ENCODE results near the gene MYPN. TPM values are rescaled to one million over a fixed set of nuclear protein-coding genes. Genes with fewer than 3 reads are reported as not detected.

The MYPN gene
- total RNA-seq, 1 experiment from 2014 or later, result 0.40 TPM

DNA sequence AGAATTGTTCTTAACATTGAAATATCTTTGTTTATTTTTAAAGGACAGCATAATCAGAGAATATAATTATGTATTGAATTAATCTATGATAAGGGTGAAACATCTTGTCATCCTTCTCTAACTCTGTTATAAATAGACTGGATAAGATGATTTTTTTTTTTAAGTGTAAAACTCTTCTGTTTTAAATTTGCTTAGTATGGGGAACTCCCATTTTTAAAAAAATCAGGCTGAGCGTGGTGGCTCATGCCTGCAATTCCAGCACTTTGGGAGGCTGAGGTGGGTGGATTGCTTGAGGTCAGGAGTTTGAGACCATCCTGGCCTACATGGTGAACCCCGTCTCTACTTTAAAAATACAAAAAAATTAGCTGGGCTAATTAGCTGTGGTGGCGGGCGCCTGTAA is 24.8 kb upstream of the MYPN start:
- H3K4me1 ChIP-seq, result peaks cover 8% of the 10 kb centered on the region
- H3K9me3 ChIP-seq (replicated peaks), result no peaks in the 10 kb centered on the region
- no peak for DNase-seq
- H3K4me3 ChIP-seq, result no peak overlapping the region
- H3K36me3 ChIP-seq, result no peaks in the 10 kb centered on the region
- no peaks in the 10 kb centered on the region for H3K27me3 ChIP-seq
- no peak overlapping the region for H3K27ac ChIP-seq

DNA sequence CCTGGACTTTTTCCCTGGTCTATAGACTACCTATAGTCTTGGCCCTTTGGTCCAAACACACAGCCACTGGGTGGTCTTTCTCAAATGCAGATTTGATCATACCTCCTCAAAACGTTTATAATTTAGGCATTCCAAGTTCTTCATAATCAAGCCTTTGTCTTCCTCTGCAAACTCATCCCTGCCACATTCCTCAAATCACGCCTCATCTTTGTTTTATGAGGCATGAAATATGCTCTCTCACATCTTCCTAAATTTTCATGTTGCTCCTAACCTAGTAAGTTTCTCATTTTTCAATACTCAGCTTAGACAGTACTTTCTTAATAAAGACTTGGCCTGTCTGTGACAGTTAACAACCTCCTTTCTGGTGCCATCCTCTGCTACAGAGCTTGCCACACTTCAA is 23.3 kb upstream of the MYPN start:
- no peaks in the 10 kb centered on the region for H3K9me3 ChIP-seq (replicated peaks)
- no peaks in the 10 kb centered on the region for H3K36me3 ChIP-seq
- no peak overlapping the region for H3K4me3 ChIP-seq
- no peak overlapping the region for H3K27ac ChIP-seq
- H3K4me1 ChIP-seq, result peaks cover 8% of the 10 kb centered on the region
- no peak for DNase-seq
- H3K27me3 ChIP-seq, result no peaks in the 10 kb centered on the region

DNA sequence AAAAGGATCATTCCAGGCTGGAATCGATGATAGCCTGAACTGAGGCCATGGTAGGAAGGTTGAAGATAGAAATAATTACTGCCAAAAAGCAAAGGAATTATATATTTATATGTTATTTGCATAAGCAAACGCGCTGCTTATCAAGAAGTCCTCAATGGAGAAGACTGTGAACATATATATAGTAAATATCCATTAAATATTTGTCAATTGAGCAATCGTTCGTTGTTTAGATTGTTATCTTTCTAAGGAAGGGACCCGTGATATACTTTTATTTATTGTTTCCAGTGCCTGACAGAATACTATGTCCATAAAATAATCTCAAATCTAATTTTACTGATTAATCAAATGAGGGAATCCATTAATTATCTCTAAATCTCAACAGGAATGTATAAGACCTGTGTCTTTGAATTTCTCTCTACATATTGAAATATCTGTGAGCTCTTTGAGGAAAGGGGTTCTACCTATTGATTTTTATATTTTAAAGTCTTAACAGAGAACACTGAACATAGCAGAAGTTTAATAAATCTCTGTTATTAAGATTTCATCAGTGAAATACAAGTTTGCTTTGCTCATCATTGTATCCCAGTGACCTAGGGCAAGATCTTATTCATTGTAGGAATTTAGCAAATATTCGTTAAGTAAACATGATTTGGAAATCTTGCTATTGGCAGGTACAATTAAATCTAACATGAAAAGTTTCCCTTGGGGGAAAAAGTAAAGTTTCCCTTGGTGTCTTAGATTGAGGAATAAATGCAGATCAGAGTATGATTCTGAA is 22.2 kb upstream of the MYPN start:
- H3K9me3 ChIP-seq (replicated peaks), result no peaks in the 10 kb centered on the region
- no peak overlapping the region for H3K4me3 ChIP-seq
- no peaks in the 10 kb centered on the region for H3K36me3 ChIP-seq
- no peaks in the 10 kb centered on the region for H3K27me3 ChIP-seq
- peaks cover 8% of the 10 kb centered on the region for H3K4me1 ChIP-seq
- no peak for DNase-seq
- no peak overlapping the region for H3K27ac ChIP-seq

DNA sequence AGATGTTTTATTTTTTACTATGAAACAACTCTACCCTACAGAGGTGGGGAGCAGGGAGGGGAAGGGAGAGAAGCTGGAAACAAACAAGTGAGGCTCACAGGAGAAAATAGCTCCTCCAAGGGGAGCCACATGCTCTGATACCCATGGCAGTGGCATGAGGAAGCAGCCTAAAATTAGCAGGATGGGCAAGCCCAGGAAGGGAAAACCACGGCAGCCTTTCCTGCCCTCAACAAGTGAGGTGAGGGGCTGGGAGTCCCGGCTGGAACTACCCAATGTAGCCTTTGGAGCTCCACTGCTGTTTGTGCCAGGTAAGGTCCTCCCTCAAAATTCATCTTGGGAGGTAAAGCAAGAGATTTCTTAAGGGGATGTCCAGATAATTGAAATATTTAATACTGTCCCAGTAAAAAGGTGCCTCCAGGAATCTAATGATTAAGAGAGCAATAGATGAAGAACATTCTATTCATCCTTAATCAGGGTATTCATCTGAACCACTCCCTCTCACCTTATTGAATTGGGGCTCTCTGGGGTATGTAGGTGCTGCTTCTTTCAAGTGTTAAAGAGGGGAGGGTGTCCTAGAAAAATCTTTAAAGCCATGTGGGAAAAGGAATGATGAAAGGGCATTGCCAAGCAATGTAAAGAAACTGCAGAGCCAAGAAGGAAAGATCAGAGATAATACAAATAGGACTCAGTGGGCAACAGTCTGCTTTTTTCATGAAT is 21.4 kb upstream of the MYPN start:
- H3K27me3 ChIP-seq, result no peaks in the 10 kb centered on the region
- H3K4me3 ChIP-seq, result no peak overlapping the region
- no peak overlapping the region for H3K27ac ChIP-seq
- H3K36me3 ChIP-seq, result no peaks in the 10 kb centered on the region
- H3K9me3 ChIP-seq (replicated peaks), result no peaks in the 10 kb centered on the region
- H3K4me1 ChIP-seq, result peaks cover 8% of the 10 kb centered on the region
- no peak for DNase-seq

DNA sequence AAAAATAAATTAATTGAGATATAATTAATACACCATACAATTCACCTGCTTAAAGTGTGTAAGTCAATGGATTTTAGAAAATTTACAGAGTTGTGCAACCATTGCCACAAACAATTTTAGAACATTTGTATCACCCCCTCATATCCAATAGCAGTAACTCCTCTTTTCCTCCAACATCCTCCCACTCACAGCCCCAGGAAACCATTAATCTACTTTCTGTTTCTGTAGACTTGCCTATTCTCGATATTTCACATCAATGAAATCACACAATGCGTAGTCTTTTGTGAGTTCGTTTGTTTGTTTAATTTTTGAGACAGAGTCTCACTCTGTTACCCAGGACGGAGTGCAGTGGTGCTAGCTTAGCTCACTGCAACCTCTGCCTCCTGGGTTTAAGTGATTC is 20.5 kb upstream of the MYPN start:
- Histone ChIP-seq H3K27me3 (no peaks in the 10 kb centered on the region), H3K4me3 (no peak overlapping the region), H3K9me3 (replicated peaks) (no peaks in the 10 kb centered on the region), H3K27ac (no peak overlapping the region), H3K4me1 (peaks cover 9% of the 10 kb centered on the region), H3K36me3 (no peaks in the 10 kb centered on the region)
- DNase-seq, result no peak

DNA sequence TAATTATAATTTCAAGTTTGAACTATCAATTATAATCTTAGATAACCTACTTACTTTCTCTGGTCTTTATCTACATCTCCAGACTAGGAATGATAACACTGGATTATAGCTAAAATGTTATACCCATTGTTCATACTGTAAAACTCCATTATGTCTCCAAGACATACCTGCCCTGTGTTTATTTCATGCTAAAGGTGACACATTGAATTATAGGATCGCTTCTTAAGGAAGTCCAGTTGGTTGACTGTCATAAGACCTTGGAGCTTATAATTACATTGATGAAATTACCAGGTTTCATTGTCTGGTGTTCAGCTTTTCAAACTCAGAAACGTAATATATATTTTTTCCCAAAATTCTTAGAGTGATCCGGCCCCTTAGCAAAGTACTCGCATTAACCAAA is 18.7 kb upstream of the MYPN start:
- H3K27me3 ChIP-seq, result no peaks in the 10 kb centered on the region
- no peak overlapping the region for H3K4me3 ChIP-seq
- DNase-seq, result no peak
- no peaks in the 10 kb centered on the region for H3K36me3 ChIP-seq
- H3K9me3 ChIP-seq (replicated peaks), result no peaks in the 10 kb centered on the region
- peaks cover 10% of the 10 kb centered on the region for H3K4me1 ChIP-seq
- no peak overlapping the region for H3K27ac ChIP-seq

DNA sequence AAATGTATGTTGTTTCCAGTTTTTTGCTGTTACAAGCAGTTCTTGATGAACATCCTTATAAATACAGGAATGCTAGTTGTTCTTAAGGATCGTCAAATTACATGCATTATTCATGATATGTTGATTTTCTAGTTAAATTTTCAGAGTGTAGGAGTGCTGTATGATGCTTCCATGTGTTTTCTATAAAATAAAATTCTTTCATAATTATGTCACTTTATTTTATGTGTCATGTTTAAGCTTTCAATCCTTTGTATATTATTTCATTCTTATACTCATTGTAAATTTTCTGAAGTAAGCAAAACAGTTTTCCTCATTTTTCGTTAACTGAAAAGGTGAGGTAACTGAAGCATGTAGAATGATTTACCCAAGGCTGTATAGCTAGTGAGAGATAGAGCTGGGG is 16.8 kb upstream of the MYPN start:
- H3K27me3 ChIP-seq, result no peaks in the 10 kb centered on the region
- 0 out of 2 replicates have a peak, but pooled peaks cover 7% of the 10 kb centered on the region for H3K4me1 ChIP-seq
- H3K36me3 ChIP-seq, result no peaks in the 10 kb centered on the region
- no peak overlapping the region for H3K27ac ChIP-seq
- no peak for DNase-seq
- H3K9me3 ChIP-seq (replicated peaks), result no peaks in the 10 kb centered on the region
- H3K4me3 ChIP-seq, result no peak overlapping the region

DNA sequence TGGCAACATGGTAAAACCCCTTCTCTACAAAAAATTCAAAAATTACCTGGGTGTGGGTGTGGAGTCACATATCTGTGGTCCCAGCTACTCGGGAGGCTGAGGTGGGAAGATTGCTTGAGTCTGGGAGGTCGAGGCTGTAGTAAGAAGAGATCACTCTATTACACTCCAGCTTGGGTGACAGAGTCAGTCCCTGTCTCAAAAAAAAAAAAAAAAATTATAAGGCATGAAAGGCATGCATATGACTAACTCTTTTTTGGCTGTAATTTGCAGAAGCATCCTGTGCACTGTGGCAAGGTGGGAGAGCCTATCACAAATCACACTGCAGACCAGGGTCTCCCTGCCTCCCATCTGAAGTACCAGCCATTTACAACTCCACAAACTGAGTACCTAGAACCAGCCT is 14.1 kb upstream of the MYPN start:
- DNase-seq, result no peak
- H3K4me3 ChIP-seq, result no peak overlapping the region
- 0 out of 2 replicates have a peak, but pooled peaks cover 7% of the 10 kb centered on the region for H3K4me1 ChIP-seq
- no peaks in the 10 kb centered on the region for H3K9me3 ChIP-seq (replicated peaks)
- no peaks in the 10 kb centered on the region for H3K27me3 ChIP-seq
- H3K36me3 ChIP-seq, result no peaks in the 10 kb centered on the region
- no peak overlapping the region for H3K27ac ChIP-seq

DNA sequence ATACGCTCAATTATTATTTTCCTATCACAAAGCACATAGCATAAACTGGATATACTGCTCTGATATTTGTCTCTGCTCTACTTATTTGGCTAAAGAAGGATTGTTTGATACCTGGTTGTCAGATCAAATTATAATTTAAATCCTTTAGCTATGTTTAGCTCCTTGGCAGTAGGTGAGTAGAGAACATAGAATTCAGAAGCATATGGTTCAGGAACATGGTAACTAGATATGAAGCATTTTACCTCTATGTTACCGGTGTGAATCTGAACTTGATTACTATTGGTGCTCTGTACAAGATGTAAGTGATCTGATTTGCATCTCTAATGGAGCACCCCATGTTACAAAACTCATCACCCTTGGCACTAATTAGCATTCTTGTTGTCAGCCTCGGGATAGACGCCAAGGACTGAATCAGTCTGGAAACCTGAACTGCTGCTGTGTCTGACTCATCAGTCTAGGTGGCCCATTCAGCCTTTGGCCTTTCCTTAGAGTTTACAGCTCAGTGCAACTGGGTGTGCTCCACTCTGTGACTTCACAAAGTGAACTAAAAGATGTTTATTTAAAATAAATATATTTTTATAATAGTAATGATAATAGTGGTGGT is 12.3 kb upstream of the MYPN start:
- H3K27ac ChIP-seq, result no peak overlapping the region
- no peak overlapping the region for H3K4me3 ChIP-seq
- H3K27me3 ChIP-seq, result no peaks in the 10 kb centered on the region
- 0 out of 2 replicates have a peak, but pooled peaks cover 7% of the 10 kb centered on the region for H3K4me1 ChIP-seq
- no peaks in the 10 kb centered on the region for H3K36me3 ChIP-seq
- peak; percentile 26 to 55 for DNase-seq
- no peaks in the 10 kb centered on the region for H3K9me3 ChIP-seq (replicated peaks)

DNA sequence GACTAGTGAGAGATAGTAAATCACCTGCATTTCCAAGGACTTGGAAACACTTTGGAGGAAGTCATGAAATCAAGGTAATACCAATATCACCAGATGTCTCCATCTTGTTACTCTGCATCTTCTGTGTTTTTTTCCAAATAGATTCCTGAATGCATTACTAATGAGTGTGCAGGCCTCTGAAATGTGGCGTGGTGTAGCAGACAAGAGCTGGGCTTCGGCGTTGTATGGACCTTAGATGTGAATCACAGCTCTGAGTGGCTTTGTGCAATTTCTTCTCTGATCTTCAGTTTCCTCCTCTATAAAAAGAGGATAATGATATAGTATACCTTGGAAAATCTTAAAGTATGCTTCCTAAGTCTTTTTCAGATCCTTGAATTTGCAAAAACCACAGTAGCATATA is 9.6 kb upstream of the MYPN start:
- H3K4me1 ChIP-seq, result 0 out of 2 replicates have a peak, but pooled peaks cover 5% of the 10 kb centered on the region
- DNase-seq, result no peak
- no peaks in the 10 kb centered on the region for H3K27me3 ChIP-seq
- H3K4me3 ChIP-seq, result no peak overlapping the region
- no peak overlapping the region for H3K27ac ChIP-seq
- no peaks in the 10 kb centered on the region for H3K36me3 ChIP-seq
- H3K9me3 ChIP-seq (replicated peaks), result no peaks in the 10 kb centered on the region

DNA sequence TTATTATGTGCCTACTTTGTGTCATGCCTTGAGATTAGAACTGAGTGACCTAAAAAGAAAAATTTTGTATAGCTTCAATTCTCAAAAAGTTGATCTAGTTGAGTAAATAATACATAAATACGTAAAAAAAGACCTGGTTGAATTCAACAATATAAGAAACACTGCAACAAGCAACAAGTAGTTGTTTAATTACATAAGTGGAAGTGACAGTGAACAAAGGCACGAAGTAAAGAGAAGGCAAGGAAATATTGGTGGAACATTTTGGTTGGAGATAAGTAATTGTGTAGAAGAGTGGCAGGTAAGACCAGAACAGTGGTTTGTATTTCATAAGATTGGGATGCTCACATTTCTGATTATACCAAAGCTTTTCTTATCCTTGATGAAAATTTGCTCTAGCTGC is 8.2 kb upstream of the MYPN start:
- H3K27ac ChIP-seq, result no peak overlapping the region
- no peaks in the 10 kb centered on the region for H3K36me3 ChIP-seq
- H3K4me3 ChIP-seq, result no peak overlapping the region
- no peaks in the 10 kb centered on the region for H3K9me3 ChIP-seq (replicated peaks)
- DNase-seq, result no peak
- peaks cover 12% of the 10 kb centered on the region for H3K4me1 ChIP-seq
- peaks cover 7% of the 10 kb centered on the region; the same call in 1 of the 2 replicates for H3K27me3 ChIP-seq

DNA sequence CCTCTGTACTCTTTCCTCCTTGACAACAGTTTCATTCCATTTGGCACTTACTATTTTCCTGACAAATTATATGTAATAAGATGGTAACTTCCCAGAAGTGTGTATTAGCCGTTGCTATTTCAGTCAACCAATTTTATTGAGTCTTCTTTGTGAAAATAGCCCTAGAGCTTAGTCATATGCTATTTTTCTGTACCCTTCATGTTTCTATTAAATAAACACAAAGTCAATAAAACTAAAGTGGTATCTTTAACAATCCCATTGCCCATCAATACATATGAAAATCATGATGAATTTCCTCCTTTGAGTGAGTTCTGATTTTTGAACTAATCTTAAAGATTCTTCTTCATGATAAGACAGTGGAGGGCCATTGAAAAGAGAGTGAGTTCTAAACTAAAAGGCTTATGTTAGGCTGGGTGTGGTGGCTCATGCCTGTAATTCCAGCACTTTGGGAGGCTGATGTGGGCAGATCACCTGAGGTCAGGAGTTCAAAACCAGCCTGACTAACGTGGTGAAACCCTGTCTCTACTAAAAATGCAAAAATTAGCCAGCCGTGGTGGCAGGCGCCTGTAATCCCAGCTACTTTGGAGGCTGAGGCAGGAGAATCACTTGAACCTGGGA is 5.9 kb upstream of the MYPN start:
- Histone ChIP-seq H3K36me3 (no peaks in the 10 kb centered on the region), H3K27me3 (peaks cover 7% of the 10 kb centered on the region; the same call in 1 of the 2 replicates), H3K9me3 (replicated peaks) (no peaks in the 10 kb centered on the region), H3K4me1 (peaks cover 16% of the 10 kb centered on the region), H3K4me3 (no peak overlapping the region), H3K27ac (no peak overlapping the region)
- DNase-seq, result no peak

DNA sequence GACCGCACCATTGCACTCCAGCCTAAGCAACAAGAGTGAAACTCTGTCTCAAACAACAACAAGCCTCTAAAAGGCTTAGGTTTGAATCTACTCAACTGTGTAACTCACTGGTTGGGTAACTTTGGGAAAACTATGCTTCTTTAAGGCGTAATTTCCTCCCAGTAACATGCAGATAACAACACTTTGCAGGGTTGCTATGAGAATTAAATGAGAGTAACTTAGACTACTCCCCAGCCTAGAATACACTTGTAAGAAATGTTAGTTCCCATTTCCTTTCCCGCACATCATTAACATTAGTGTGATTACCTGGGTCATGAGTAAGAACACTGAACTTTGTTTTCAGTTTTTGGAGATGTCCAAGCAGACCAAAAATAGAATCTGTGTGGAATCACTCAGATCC is 5.4 kb upstream of the MYPN start:
- H3K27ac ChIP-seq, result no peak overlapping the region
- H3K9me3 ChIP-seq (replicated peaks), result no peaks in the 10 kb centered on the region
- peaks cover 7% of the 10 kb centered on the region; the same call in 1 of the 2 replicates for H3K27me3 ChIP-seq
- no peaks in the 10 kb centered on the region for H3K36me3 ChIP-seq
- DNase-seq, result no peak
- no peak overlapping the region for H3K4me3 ChIP-seq
- H3K4me1 ChIP-seq, result peaks cover 16% of the 10 kb centered on the region

DNA sequence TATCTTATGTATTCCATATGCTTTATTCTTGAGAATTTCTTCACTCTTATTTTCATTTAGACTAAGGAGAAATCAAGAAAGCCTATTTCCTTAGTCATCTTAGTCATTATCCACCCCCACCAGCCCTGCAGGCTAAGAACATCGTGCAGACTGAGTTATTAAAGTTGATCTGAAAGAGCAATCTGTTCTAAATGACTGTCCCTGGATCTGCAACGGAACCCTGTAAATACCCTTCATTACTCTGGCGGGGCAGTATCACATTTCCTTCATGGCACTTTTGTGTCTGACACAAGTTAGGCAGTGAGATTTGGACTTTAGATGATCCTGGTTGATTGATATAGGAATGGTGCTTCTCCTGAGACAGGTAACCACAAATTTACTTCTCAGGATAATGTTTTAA is 3.5 kb upstream of the MYPN start:
- Histone ChIP-seq H3K4me3 (no peak overlapping the region), H3K27ac (no peak overlapping the region), H3K27me3 (peaks cover 7% of the 10 kb centered on the region; the same call in 1 of the 2 replicates), H3K36me3 (no peaks in the 10 kb centered on the region), H3K9me3 (replicated peaks) (no peaks in the 10 kb centered on the region), H3K4me1 (peaks cover 31% of the 10 kb centered on the region)
- DNase-seq, result peak in 1 of 2 experiments; percentile 18

DNA sequence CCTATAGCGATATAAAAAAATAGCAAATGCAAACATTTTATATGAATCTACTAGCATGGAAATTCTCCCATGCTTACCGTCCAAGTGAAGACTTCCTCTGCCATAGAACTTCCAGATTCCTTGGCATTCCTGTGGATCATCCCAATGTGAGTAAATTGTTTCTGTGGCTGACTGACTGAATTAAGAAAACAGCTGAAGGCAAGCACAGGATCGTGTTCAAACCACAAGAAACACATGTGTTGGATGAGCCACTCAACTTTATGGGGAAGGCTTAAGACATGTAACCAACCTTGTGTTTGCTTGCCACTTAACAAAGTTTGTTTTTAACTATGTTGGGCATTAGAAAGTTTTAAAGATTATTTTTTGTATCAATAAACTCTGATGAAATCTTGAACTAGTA is 2.6 kb upstream of the MYPN start:
- peaks cover 32% of the 10 kb centered on the region for H3K4me1 ChIP-seq
- H3K9me3 ChIP-seq (replicated peaks), result no peaks in the 10 kb centered on the region
- DNase-seq, result peak; percentile 60 to 85
- H3K36me3 ChIP-seq, result no peaks in the 10 kb centered on the region
- no peak overlapping the region for H3K27ac ChIP-seq
- H3K4me3 ChIP-seq, result no peak overlapping the region
- H3K27me3 ChIP-seq, result peaks cover 7% of the 10 kb centered on the region; the same call in 1 of the 2 replicates
